ENCODE data around the gene ADAM19. TPM values are rescaled to one million over a fixed set of nuclear protein-coding genes. Genes with fewer than 3 reads are reported as not detected.
A peak's percentile ranks its signal among the peaks of the same experiment; 100 is the strongest.

The ADAM19 gene
- total and polyA plus RNA-seq, 2 donors (not counting 1 experiment from before 2014, with no cell fraction given), result 13.0 to 65.2 TPM

DNA sequence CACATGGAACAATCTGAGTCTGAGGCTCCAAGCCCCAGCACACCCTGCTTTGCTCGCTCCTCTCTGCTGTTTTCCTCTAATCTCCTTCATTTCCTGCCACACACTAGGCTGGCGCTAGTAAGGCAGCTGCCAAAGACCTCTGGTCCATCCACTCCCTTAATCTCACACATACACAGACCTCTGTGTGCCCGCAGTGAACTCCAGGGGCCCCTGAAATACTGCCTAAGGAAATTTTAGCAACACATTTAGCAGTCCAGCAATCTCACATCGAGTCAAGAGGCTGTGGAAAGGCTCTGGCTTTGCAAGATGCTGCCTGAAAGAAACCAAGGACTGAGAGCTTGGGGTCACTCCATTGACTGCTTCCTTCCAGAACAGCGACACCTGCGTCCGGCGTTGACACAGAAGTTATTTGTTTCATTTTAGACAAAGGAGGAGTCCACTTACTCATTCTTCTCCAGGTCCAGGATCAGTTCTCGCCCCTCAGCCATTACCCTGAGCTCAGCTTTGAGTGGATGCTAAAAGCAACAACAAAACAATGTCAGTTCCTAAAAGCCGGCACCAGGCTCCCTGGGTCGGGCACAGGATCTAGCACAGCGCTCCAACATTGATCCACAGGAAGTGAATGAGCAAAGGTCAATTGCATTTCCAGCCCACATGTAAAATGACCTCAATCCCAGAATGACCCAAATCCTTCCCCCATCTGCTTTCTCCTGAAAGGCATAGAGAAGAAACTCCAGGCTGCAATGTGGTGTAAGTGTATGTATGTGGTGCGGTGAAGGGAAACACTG is 11.5 kb downstream of the ADAM19 start:
- H3K36me3 ChIP-seq (ENCODE audit: control insufficient read depth, insufficient read depth, low read length), result peaks cover 4% of the 10 kb centered on the region
- DNase-seq (ENCODE audit: low read depth in 2 of 2), result peak in 1 of 2 donors; percentile 59
- H3K9me3 ChIP-seq (ENCODE audit: control insufficient read depth, insufficient read depth, low read depth, low read length), result no peaks in the 10 kb centered on the region
- peaks cover 41% of the 10 kb centered on the region for H3K4me1 ChIP-seq (ENCODE audit: control insufficient read depth, extremely low read depth, insufficient read depth, low read length)
- TF ChIP-seq, protein P1, sequence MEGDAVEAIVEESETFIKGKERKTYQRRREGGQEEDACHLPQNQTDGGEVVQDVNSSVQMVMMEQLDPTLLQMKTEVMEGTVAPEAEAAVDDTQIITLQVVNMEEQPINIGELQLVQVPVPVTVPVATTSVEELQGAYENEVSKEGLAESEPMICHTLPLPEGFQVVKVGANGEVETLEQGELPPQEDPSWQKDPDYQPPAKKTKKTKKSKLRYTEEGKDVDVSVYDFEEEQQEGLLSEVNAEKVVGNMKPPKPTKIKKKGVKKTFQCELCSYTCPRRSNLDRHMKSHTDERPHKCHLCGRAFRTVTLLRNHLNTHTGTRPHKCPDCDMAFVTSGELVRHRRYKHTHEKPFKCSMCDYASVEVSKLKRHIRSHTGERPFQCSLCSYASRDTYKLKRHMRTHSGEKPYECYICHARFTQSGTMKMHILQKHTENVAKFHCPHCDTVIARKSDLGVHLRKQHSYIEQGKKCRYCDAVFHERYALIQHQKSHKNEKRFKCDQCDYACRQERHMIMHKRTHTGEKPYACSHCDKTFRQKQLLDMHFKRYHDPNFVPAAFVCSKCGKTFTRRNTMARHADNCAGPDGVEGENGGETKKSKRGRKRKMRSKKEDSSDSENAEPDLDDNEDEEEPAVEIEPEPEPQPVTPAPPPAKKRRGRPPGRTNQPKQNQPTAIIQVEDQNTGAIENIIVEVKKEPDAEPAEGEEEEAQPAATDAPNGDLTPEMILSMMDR (conservative IDR thresholded peaks at IDR 0.05 in 1 of 2, IDR thresholded peaks at IDR 0.05 in 1 of 2; ENCODE audit: low read depth in 1 of 2, low read length in 2 of 2), result no peak
- TF ChIP-seq EZH2 (IDR thresholded peaks at IDR 0.05; ENCODE audit: low read length, missing control alignments), result no peak
- H3K4me2 ChIP-seq (ENCODE audit: extremely low read depth, insufficient read depth, low read length), result peak overlapping the region; percentile 68
- no peaks in the 10 kb centered on the region for H4K20me1 ChIP-seq (ENCODE audit: control insufficient read depth, extremely low read depth, insufficient read depth, low read length)
- no peak overlapping the region for H3K9ac ChIP-seq (ENCODE audit: insufficient read depth, low read length)
- H2AFZ ChIP-seq (ENCODE audit: low read length), result no peak overlapping the region
- H3K27ac ChIP-seq (ENCODE audit: insufficient read depth, low read length), result peak overlapping the region; percentile 80
- H3K79me2 ChIP-seq (ENCODE audit: control insufficient read depth, insufficient read depth, low read length), result peaks cover 9% of the 10 kb centered on the region
- H3K27me3 ChIP-seq (ENCODE audit: control insufficient read depth, insufficient read depth, low read length), result no peaks in the 10 kb centered on the region
- no peak overlapping the region for H3K4me3 ChIP-seq (replicated peaks in 1 of 4; ENCODE audit: control extremely low read depth in 1 of 4, insufficient read depth in 1 of 4, low read depth in 3 of 4, low read length in 4 of 4)

DNA sequence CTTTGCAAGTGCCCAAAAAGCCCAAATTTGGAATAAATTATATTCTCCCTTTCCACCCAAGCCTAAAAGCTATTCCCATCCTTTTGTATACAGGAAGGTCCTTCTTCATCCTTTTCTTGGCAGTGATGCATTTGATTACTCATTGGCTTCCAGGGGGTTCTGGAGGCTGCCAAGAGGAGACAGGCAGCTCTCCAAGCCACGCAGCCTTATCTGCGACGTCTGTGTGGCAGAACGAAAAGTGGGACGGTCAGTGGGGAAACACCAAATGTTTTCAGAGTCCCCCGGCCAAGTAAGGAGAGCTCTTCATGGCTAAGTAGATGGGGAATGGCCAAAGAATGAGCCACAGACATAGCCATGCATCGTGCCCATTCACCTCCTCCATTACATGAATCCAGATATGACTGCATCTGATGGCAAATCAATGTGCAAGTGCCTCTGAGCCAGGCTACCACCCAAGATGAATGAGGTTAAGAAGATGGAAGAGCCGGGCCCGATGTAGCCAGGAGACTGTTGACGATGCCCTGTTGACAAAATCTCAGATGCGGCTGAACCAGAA is 12.1 kb downstream of the ADAM19 start:
- DNase-seq (ENCODE audit: low read depth in 2 of 2), result peak; percentile 87 to 99
- H3K4me1 ChIP-seq (ENCODE audit: control insufficient read depth, extremely low read depth, insufficient read depth, low read length), result peaks cover 47% of the 10 kb centered on the region
- H3K27me3 ChIP-seq (ENCODE audit: control insufficient read depth, insufficient read depth, low read length), result no peaks in the 10 kb centered on the region
- H3K4me3 ChIP-seq (replicated peaks in 1 of 4; ENCODE audit: control extremely low read depth in 1 of 4, insufficient read depth in 1 of 4, low read depth in 3 of 4, low read length in 4 of 4), result peak overlapping the region in 1 of 4 experiments; percentile 7
- H3K79me2 ChIP-seq (ENCODE audit: control insufficient read depth, insufficient read depth, low read length), result peaks cover 9% of the 10 kb centered on the region
- H3K9ac ChIP-seq (ENCODE audit: insufficient read depth, low read length), result no peak overlapping the region
- no peak overlapping the region for H2AFZ ChIP-seq (ENCODE audit: low read length)
- peak overlapping the region; percentile 80 for H3K27ac ChIP-seq (ENCODE audit: insufficient read depth, low read length)
- H3K9me3 ChIP-seq (ENCODE audit: control insufficient read depth, insufficient read depth, low read depth, low read length), result no peaks in the 10 kb centered on the region
- TF ChIP-seq EZH2 (IDR thresholded peaks at IDR 0.05; ENCODE audit: low read length, missing control alignments), result no peak
- TF ChIP-seq, protein P1 (conservative IDR thresholded peaks at IDR 0.05 in 1 of 2, IDR thresholded peaks at IDR 0.05 in 1 of 2; ENCODE audit: low read depth in 1 of 2, low read length in 2 of 2), result no peak
- H4K20me1 ChIP-seq (ENCODE audit: control insufficient read depth, extremely low read depth, insufficient read depth, low read length), result no peaks in the 10 kb centered on the region
- H3K36me3 ChIP-seq (ENCODE audit: control insufficient read depth, insufficient read depth, low read length), result peaks cover 2% of the 10 kb centered on the region
- peak overlapping the region; percentile 68 for H3K4me2 ChIP-seq (ENCODE audit: extremely low read depth, insufficient read depth, low read length)

GRCh38 chr5:157562111-157562581 is 13.4 kb downstream of the ADAM19 start:
- Histone ChIP-seq H3K27ac (ENCODE audit: insufficient read depth, low read length) (peak overlapping the region; percentile 80), H3K79me2 (ENCODE audit: control insufficient read depth, insufficient read depth, low read length) (peaks cover 11% of the 10 kb centered on the region), H3K27me3 (ENCODE audit: control insufficient read depth, insufficient read depth, low read length) (no peaks in the 10 kb centered on the region), H4K20me1 (ENCODE audit: control insufficient read depth, extremely low read depth, insufficient read depth, low read length) (no peaks in the 10 kb centered on the region), H2AFZ (ENCODE audit: low read length) (no peak overlapping the region), H3K4me3 (replicated peaks in 1 of 4; ENCODE audit: control extremely low read depth in 1 of 4, insufficient read depth in 1 of 4, low read depth in 3 of 4, low read length in 4 of 4) (no peak overlapping the region), H3K36me3 (ENCODE audit: control insufficient read depth, insufficient read depth, low read length) (peaks cover 2% of the 10 kb centered on the region), H3K4me2 (ENCODE audit: extremely low read depth, insufficient read depth, low read length) (peak overlapping the region; percentile 42), H3K9ac (ENCODE audit: insufficient read depth, low read length) (no peak overlapping the region), H3K9me3 (ENCODE audit: control insufficient read depth, insufficient read depth, low read depth, low read length) (no peaks in the 10 kb centered on the region), H3K4me1 (ENCODE audit: control insufficient read depth, extremely low read depth, insufficient read depth, low read length) (peaks cover 57% of the 10 kb centered on the region)
- TF ChIP-seq, protein P1 (conservative IDR thresholded peaks at IDR 0.05 in 1 of 2, IDR thresholded peaks at IDR 0.05 in 1 of 2; ENCODE audit: low read depth in 1 of 2, low read length in 2 of 2), result no peak
- TF ChIP-seq EZH2 (IDR thresholded peaks at IDR 0.05; ENCODE audit: low read length, missing control alignments), result no peak
- DNase-seq (ENCODE audit: low read depth in 2 of 2), result peak; percentile 39 to 59
